ENCODE data around the gene GTPBP2.
"Not testable (repeated sequence)": the region's sequence is repeated elsewhere in the genome, so short reads cannot be mapped to it uniquely, and the experiment has no call there.

GTPBP2 gene

GRCh38 chr6:43657221-43657802, 28.2 kb upstream of the GTPBP2 start:
- no peak overlapping the region for H2AFZ ChIP-seq (ENCODE audit: low read depth, low read length)
- H3K9me3 ChIP-seq (ENCODE audit: insufficient read depth, low read length) = no peaks in the 10 kb centered on the region
- H3K36me3 ChIP-seq (replicated peaks; ENCODE audit: low read depth, low read length) = peaks cover 4% of the 10 kb centered on the region
- H3K4me2 ChIP-seq (ENCODE audit: low read length) = no peak overlapping the region
- TF ChIP-seq EZH2phosphoT487 (IDR thresholded peaks at IDR 0.05; ENCODE audit: low read depth) (no peak), CTCF (IDR thresholded peaks at IDR 0.05; ENCODE audit: low read depth, low read length) (no peak)
- no peak overlapping the region for H3K27ac ChIP-seq (ENCODE audit: low read length)
- H3K79me2 ChIP-seq (ENCODE audit: low read length) = no peaks in the 10 kb centered on the region
- H3K4me1 ChIP-seq (ENCODE audit: low read length) = peaks cover 4% of the 10 kb centered on the region; the same call in 1 of the 2 replicates
- no peaks in the 10 kb centered on the region for H3K27me3 ChIP-seq (ENCODE audit: low read depth, low read length)
- no peaks in the 10 kb centered on the region for H4K20me1 ChIP-seq (ENCODE audit: insufficient read depth, low read length)
- no peak overlapping the region for H3K4me3 ChIP-seq (ENCODE audit: low read length)
- H3K9ac ChIP-seq (ENCODE audit: low read length) = no peak overlapping the region

GRCh38 chr6:43652822-43653221, 23.8 kb upstream of the GTPBP2 start:
- H3K27ac ChIP-seq (ENCODE audit: low read length); H3K4me1 ChIP-seq (ENCODE audit: low read length); H3K36me3 ChIP-seq (replicated peaks; ENCODE audit: low read depth, low read length); H3K4me3 ChIP-seq (ENCODE audit: low read length); H2AFZ ChIP-seq (ENCODE audit: low read depth, low read length); H4K20me1 ChIP-seq (ENCODE audit: insufficient read depth, low read length); H3K27me3 ChIP-seq (ENCODE audit: low read depth, low read length); H3K9me3 ChIP-seq (ENCODE audit: insufficient read depth, low read length); H3K4me2 ChIP-seq (ENCODE audit: low read length); H3K9ac ChIP-seq (ENCODE audit: low read length); H3K79me2 ChIP-seq (ENCODE audit: low read length): not testable (repeated sequence)

- Histone ChIP-seq H3K9ac (ENCODE audit: low read length) (no peak overlapping the region), H3K4me2 (ENCODE audit: low read length) (no peak overlapping the region), H3K4me3 (ENCODE audit: low read length) (no peak overlapping the region), H2AFZ (ENCODE audit: low read depth, low read length) (no peak overlapping the region), H3K27ac (ENCODE audit: low read length) (no peak overlapping the region), H3K36me3 (replicated peaks; ENCODE audit: low read depth, low read length) (no peaks in the 10 kb centered on the region), H3K9me3 (ENCODE audit: insufficient read depth, low read length) (no peaks in the 10 kb centered on the region), H3K79me2 (ENCODE audit: low read length) (no peaks in the 10 kb centered on the region), H3K27me3 (ENCODE audit: low read depth, low read length) (no peaks in the 10 kb centered on the region), H4K20me1 (ENCODE audit: insufficient read depth, low read length) (no peaks in the 10 kb centered on the region), H3K4me1 (ENCODE audit: low read length) (peaks cover 4% of the 10 kb centered on the region; the same call in 1 of the 2 replicates)
- TF ChIP-seq CTCF (IDR thresholded peaks at IDR 0.05; ENCODE audit: low read depth, low read length) (no peak), EZH2phosphoT487 (IDR thresholded peaks at IDR 0.05; ENCODE audit: low read depth) (no peak)
Observed at GRCh38 chr6:43648248-43648647, 19.2 kb upstream of the GTPBP2 start.

GRCh38 chr6:43647613-43648012, 18.5 kb upstream of the GTPBP2 start:
- peaks cover 1% of the 10 kb centered on the region; the same call in 1 of the 2 replicates for H4K20me1 ChIP-seq (ENCODE audit: insufficient read depth, low read length)
- H3K4me2 ChIP-seq (ENCODE audit: low read length) = no peak overlapping the region
- no peak overlapping the region for H3K4me3 ChIP-seq (ENCODE audit: low read length)
- no peak overlapping the region for H3K27ac ChIP-seq (ENCODE audit: low read length)
- H3K27me3 ChIP-seq (ENCODE audit: low read depth, low read length) = no peaks in the 10 kb centered on the region
- peaks cover 2% of the 10 kb centered on the region for H3K36me3 ChIP-seq (replicated peaks; ENCODE audit: low read depth, low read length)
- TF ChIP-seq CTCF (IDR thresholded peaks at IDR 0.05; ENCODE audit: low read depth, low read length) (no peak), EZH2phosphoT487 (IDR thresholded peaks at IDR 0.05; ENCODE audit: low read depth) (no peak)
- H3K9ac ChIP-seq (ENCODE audit: low read length) = no peak overlapping the region
- H3K4me1 ChIP-seq (ENCODE audit: low read length) = peaks cover 1% of the 10 kb centered on the region; the same call in 1 of the 2 replicates
- H3K79me2 ChIP-seq (ENCODE audit: low read length) = no peaks in the 10 kb centered on the region
- H3K9me3 ChIP-seq (ENCODE audit: insufficient read depth, low read length) = no peaks in the 10 kb centered on the region
- H2AFZ ChIP-seq (ENCODE audit: low read depth, low read length) = no peak overlapping the region

All from OCI-LY3 (cell line).